K562 (cell line): Measurements from ENCODE around the gene RHOC. TPM values are rescaled to one million over a fixed set of nuclear protein-coding genes. Genes with fewer than 3 reads are reported as not detected.

Experiments
- ATAC-seq: fragments of 200-7000 bp; cut with Tn5 transposase; 3 replicates; pipeline ENCODE4 v1.9.1; 2020; ENCODE audit warnings: moderate library complexity
- BruUV-seq: library from RNA; stranded (reverse); fragments of 400-500 nt; replicated peaks from 2 replicates; lab custom pipeline; 2021; lab: Mats Ljungman, UMichigan
- CTCF ChIA-PET: fragments of 300-600 bp; formaldehyde crosslinking; extraction: SDS; loops from one replicate; lab custom pipeline; 2021; ENCODE audit warnings: low intra/inter-chr PET ratio; lab: Yijun Ruan, JAX
- POLR2A ChIA-PET: fragments of 300-600, 350-650 bp; sonication (Branson Sonifier 250); formaldehyde crosslinking; extraction: SDS; loops from one replicate; lab custom pipeline; 2021; ENCODE audit warnings: antibody characterized with exemption, inconsistent platforms; lab: Yijun Ruan, JAX
- DNase-seq, 4 experiments: peaks; one replicate each; pipeline versions ENCODE4 v3.0.0 to v3.0.0-alpha.2; 2011 to 2018; ENCODE audit warnings: low spot score in 3 of 4, mixed read lengths in 3 of 4; ENCODE audit errors: extremely low read depth in 1 of 4
- FAIRE-seq: peaks from 2 replicates; lab custom pipeline; 2011; peaks lifted over from hg19 to GRCh38; lab: Jason Lieb, UNC
- H2AFZ ChIP-seq: 2 replicates; pipeline ENCODE4 v1.6.0; 2011; ENCODE audit warnings: low read depth, low read length, control low read depth, inconsistent platforms
- H3K27ac ChIP-seq: fragments of 200-600 bp; 3 replicates; pipeline ENCODE4 v1.8.0; 2011; ENCODE audit warnings: low read depth, mild to moderate bottlenecking, control low read depth, inconsistent platforms, low read length, moderate library complexity, mixed read lengths; ENCODE audit errors: extremely low read depth
- H3K27me3 ChIP-seq, 2 experiments: fragments of 300-600 bp in 1 of 2; 2 replicates in 1 of 2; 3 replicates in 1 of 2; pipeline versions ENCODE4 v1.6.0 to v1.8.0; 2011; ENCODE audit warnings: inconsistent platforms in 2 of 2, low read length in 2 of 2, mild to moderate bottlenecking in 1 of 2, mixed read lengths in 1 of 2, moderate library complexity in 1 of 2; ENCODE audit not compliant: control insufficient read depth in 2 of 2, insufficient read depth in 2 of 2
- H3K36me3 ChIP-seq: fragments of 300-600 bp; 3 replicates; pipeline ENCODE4 v1.8.0; 2011; ENCODE audit warnings: mild to moderate bottlenecking, low read length, inconsistent platforms; ENCODE audit not compliant: control insufficient read depth, insufficient read depth
- H3K4me1 ChIP-seq, 2 experiments: fragments of 200-600 bp in 1 of 2; replicated peaks in 1 of 2; 2 replicates in 1 of 2; 3 replicates in 1 of 2; pipeline versions ENCODE4 v1.5.1 to v1.8.0; 2011; ENCODE audit warnings: inconsistent platforms in 2 of 2, low read length in 2 of 2, mild to moderate bottlenecking in 1 of 2, mixed read lengths in 1 of 2, moderate library complexity in 1 of 2; ENCODE audit not compliant: control insufficient read depth in 2 of 2, insufficient read depth in 2 of 2
- H3K4me2 ChIP-seq: 2 replicates; pipeline ENCODE4 v1.6.1; 2011; ENCODE audit warnings: low read length, control low read depth, inconsistent platforms, mixed read lengths; ENCODE audit not compliant: insufficient read depth
- H3K4me3 ChIP-seq: fragments of 200-600 bp; sonication (generic), shearing (Covaris generic); 2 replicates; pipeline ENCODE4 v1.5.1; 2016; ENCODE audit warnings: control low read depth, inconsistent platforms
- H3K79me2 ChIP-seq: fragments of 200-600 bp; 3 replicates; pipeline ENCODE4 v1.8.0; 2011; ENCODE audit warnings: low read length, inconsistent platforms; ENCODE audit not compliant: control insufficient read depth, insufficient read depth
- H3K9ac ChIP-seq, 2 experiments: 2 replicates each; pipeline versions ENCODE4 v1.6.0 to v1.6.1; 2011; ENCODE audit warnings: low read depth in 2 of 2, low read length in 2 of 2, control low read depth in 1 of 2, inconsistent platforms in 1 of 2, mild to moderate bottlenecking in 1 of 2, mixed read lengths in 1 of 2; ENCODE audit not compliant: insufficient read depth in 1 of 2
- H3K9me1 ChIP-seq: one replicate; pipeline ENCODE4 v1.6.0; 2011; ENCODE audit warnings: inconsistent platforms, mild to moderate bottlenecking, low read length, moderate library complexity; ENCODE audit not compliant: control insufficient read depth, insufficient read depth
- H3K9me3 ChIP-seq: replicated peaks from 2 replicates; pipeline ENCODE4 v1.5.1; 2011; ENCODE audit warnings: low read depth, low read length, inconsistent platforms; ENCODE audit not compliant: control insufficient read depth, insufficient read depth
- H4K20me1 ChIP-seq: replicated peaks from 2 replicates; pipeline ENCODE4 v1.6.1; 2011; ENCODE audit warnings: low read length, inconsistent platforms, mixed read lengths; ENCODE audit not compliant: control insufficient read depth, insufficient read depth
- IFI16 ChIP-seq: fragments of 250-450 bp; sonication (Bioruptor Pico); IDR thresholded peaks from 2 replicates; pipeline ENCODE4 v2.1.2; 2022; ENCODE audit warnings: mild to moderate bottlenecking, inconsistent platforms
- THAP12 ChIP-seq: fragments of 250-450 bp; sonication (Bioruptor Pico); IDR thresholded peaks from 2 replicates; pipeline ENCODE4 v1.9.0; 2021; ENCODE audit warnings: mild to moderate bottlenecking, inconsistent platforms
- ZNF217 ChIP-seq: sonication (generic); formaldehyde crosslinking; IDR thresholded peaks from 2 replicates; pipeline ENCODE4 v1.8.0; 2022; ENCODE audit warnings: mild to moderate bottlenecking, missing genetic modification reagents
- ZNF77 ChIP-seq: fragments of 250-450 bp; sonication (Bioruptor Pico); IDR thresholded peaks from 2 replicates; pipeline ENCODE4 v1.5.0; 2020
- WGBS: fragments of 100-300 bp; shearing (Covaris generic); methylation state at CpG from one replicate; pipeline ENCODE4 v1.1.6; 2016; ENCODE audit warnings: low coverage, mixed read lengths; ENCODE audit not compliant: insufficient coverage; ENCODE audit errors: missing lambda C conversion rate; 5-methylcytosine and 5-hydroxymethylcytosine counted together
- in situ Hi-C: fragments of 300-500 bp; cut with MboI; formaldehyde crosslinking; loops from 4 replicates; pipeline ENCODE4 v1.15.0; 2018; ENCODE audit warnings: inconsistent platforms, mixed read lengths
- intact Hi-C: fragments of 100-400 bp; cut with micrococcal nuclease; formaldehyde crosslinking; loops from 2 replicates; pipeline ENCODE4 v1.14.2; 2022
- polyA plus RNA-seq, 8 experiments: library from polyadenylated mRNA; depleted of rRNA in 4 of 8; stranded (reverse) in 5 of 8; unstranded in 3 of 8; fragments of >200 nt; fragmentation: Nextera tagmentation in 2 of 8; fragmentation: Illumina TruSeq in 1 of 8; extraction: Ambion mirVana in 2 of 8; extraction: Trizol in 1 of 8; gene quantifications; 2 replicates each; pipeline versions ENCODE4 v1.2.1 to v1.2.3, GENCODE V29; 2011 to 2014; ENCODE audit warnings: inconsistent platforms in 1 of 8, missing spikeins in 1 of 8
- total RNA-seq, 7 experiments: library from RNA; depleted of rRNA in 6 of 7; stranded (reverse); fragments of >200 nt in 6 of 7; fragmentation: Illumina TruSeq in 2 of 7; extraction: Trizol in 2 of 7; gene quantifications; 2 replicates each; pipeline versions ENCODE4 v1.2.1 to v1.2.3, GENCODE V29; 2011 to 2021; ENCODE audit warnings: low replicate concordance in 1 of 7

Gene RHOC
- total and polyA plus RNA-seq, 9 of the 15 experiments (the other 6 are each of a cell fraction or from before 2014, with no cell fraction given) = 35.2 to 364 (median 204) TPM

GRCh38 chr1:112748396-112748795, 41.5 kb upstream of the RHOC start:
- no peaks in the 10 kb centered on the region for H3K9me1 ChIP-seq
- no peak overlapping the region for H3K27ac ChIP-seq
- no peak overlapping the region for H3K4me3 ChIP-seq
- no peak for ATAC-seq
- no peak overlapping the region for H2AFZ ChIP-seq
- no peak overlapping the region for H3K4me2 ChIP-seq
- peaks cover 23 to 44% of the 10 kb centered on the region in 2 experiments for H3K27me3 ChIP-seq
- in situ Hi-C loops = no loop called here
- ChIA-PET CTCF (no interaction called here), POLR2A (interaction anchor here (2.0 kb wide), 1 partner anchor 14 kb away, joined by 8 read pairs; no protein-coding TSS in a partner anchor)
- no peak for TF ChIP-seq ZNF77 (CRISPR knock-in tag)
- no peak for TF ChIP-seq ZNF217 (CRISPR knock-in tag)
- TF ChIP-seq THAP12 (CRISPR knock-in tag) = no peak
- no peak for TF ChIP-seq IFI16
- intact Hi-C loops = no loop called here
- H3K9ac ChIP-seq = no peak overlapping the region
- 19% methylated on average over 12 of the region's 12 CpGs for WGBS
- peaks cover 0 to 11% of the 10 kb centered on the region in 2 experiments; a peak in 1 of 5 replicates for H3K4me1 ChIP-seq
- DNase-seq = no peak
- no peaks in the 10 kb centered on the region for H4K20me1 ChIP-seq
- H3K79me2 ChIP-seq = no peaks in the 10 kb centered on the region
- no peaks in the 10 kb centered on the region for H3K36me3 ChIP-seq
- no TSS peak for BruUV-seq
- H3K9me3 ChIP-seq = no peaks in the 10 kb centered on the region
- no peak for FAIRE-seq
